ENCODE data around the gene HHAT.

- TF ChIP-seq CTCF (IDR thresholded peaks at IDR 0.05; ENCODE audit: low read length) (no peak), EZH2 (IDR thresholded peaks at IDR 0.05; ENCODE audit: borderline replicate concordance, low read length) (no peak)
These were observed 258.1 kb downstream of the HHAT start for GRCh38 chr1:210586771-210587170.

Data from OCI-LY1 (cell line).